ENCODE results near the gene STXBP6. TPM values are rescaled to one million over a fixed set of nuclear protein-coding genes. Genes with fewer than 3 reads are reported as not detected.

Gene STXBP6
- total and polyA plus RNA-seq, 2 experiments from 2014 or later: 19.7 to 29.0 TPM

- TF ChIP-seq JUNB (IDR thresholded peaks at IDR 0.05; ENCODE audit: unreplicated experiment) (no peak), NANOG (IDR thresholded peaks at IDR 0.05; ENCODE audit: borderline replicate concordance) (no peak), CREB1 (CRISPR knock-in tag; IDR thresholded peaks at IDR 0.05; ENCODE audit: low read depth) (no peak)
Measured at GRCh38 chr14:24834956-24835355, 215.0 kb downstream of the STXBP6 start (continued).

GRCh38 chr14:24833385-24833784 lies 216.6 kb downstream of the STXBP6 start:
- TF ChIP-seq STAT1 (IDR thresholded peaks at IDR 0.05; ENCODE audit: unreplicated experiment) (no peak), ZNF114 (CRISPR knock-in tag; IDR thresholded peaks at IDR 0.05) (no peak), CREB1 (CRISPR knock-in tag; IDR thresholded peaks at IDR 0.05; ENCODE audit: low read depth) (no peak), EZH2phosphoT487 (IDR thresholded peaks at IDR 0.05; ENCODE audit: unreplicated experiment) (no peak), ZNF331 (CRISPR knock-in tag; IDR thresholded peaks at IDR 0.05; ENCODE audit: low read depth) (no peak), REST (IDR thresholded peaks at IDR 0.05; ENCODE audit: unreplicated experiment) (no peak), ETS1 (IDR thresholded peaks at IDR 0.05) (no peak), JUNB (IDR thresholded peaks at IDR 0.05; ENCODE audit: unreplicated experiment) (no peak), NANOG (IDR thresholded peaks at IDR 0.05; ENCODE audit: borderline replicate concordance) (no peak), EZH2 (IDR thresholded peaks at IDR 0.05; ENCODE audit: low read depth, unreplicated experiment) (no peak), POLR2AphosphoS5 (IDR thresholded peaks at IDR 0.05; ENCODE audit: low read depth) (no peak), ZNF462 (CRISPR knock-in tag; IDR thresholded peaks at IDR 0.05) (no peak), CTCF (conservative IDR thresholded peaks at IDR 0.05; ENCODE audit: low read depth in 2 of 2) (no peak)
- Histone ChIP-seq H3K4me1 (ENCODE audit: insufficient read depth) (no peaks in the 10 kb centered on the region), H3K27ac (ENCODE audit: low read depth) (no peak overlapping the region), H3K36me3 (ENCODE audit: insufficient read depth) (no peaks in the 10 kb centered on the region), H3K4me2 (no peak overlapping the region), H2AFZ (no peak overlapping the region), H3K27me3 (ENCODE audit: insufficient read depth) (no peaks in the 10 kb centered on the region), H3K9me2 (ENCODE audit: insufficient read depth) (no peaks in the 10 kb centered on the region), H4K20me1 (replicated peaks; ENCODE audit: insufficient read depth) (no peaks in the 10 kb centered on the region), H3F3A (replicated peaks; ENCODE audit: low read depth) (no peaks in the 10 kb centered on the region), H3K4me3 (no peak overlapping the region), H3K79me2 (replicated peaks; ENCODE audit: insufficient read depth) (no peaks in the 10 kb centered on the region)
- Mint-ChIP-seq H3K4me3 (no peak overlapping the region), H3K27me3 (ENCODE audit: insufficient read depth, low read depth, poor library complexity) (peaks cover 2% of the 10 kb centered on the region), H3K9me3 (no peaks in the 10 kb centered on the region), H3K36me3 (ENCODE audit: low read depth) (no peaks in the 10 kb centered on the region), H3K27ac (no peak overlapping the region), H3K4me1 (no peaks in the 10 kb centered on the region)
- DNase-seq (ENCODE audit: low spot score): no peak
- ATAC-seq: no peak

Measured in GM23338 (cell line).